GM06990 (cell line): ENCODE measurements around the gene RIC8B.

Experiments used
- DNase-seq: peaks from one replicate; pipeline ENCODE4 v3.0.0-alpha.2; 2011; ENCODE audit not compliant: insufficient read length; ENCODE audit errors: extremely low read depth
- H3K27me3 ChIP-seq: replicated peaks from 2 replicates; pipeline ENCODE4 v1.6.0; 2011; ENCODE audit warnings: low read length; ENCODE audit not compliant: control insufficient read depth, insufficient read depth
- H3K36me3 ChIP-seq: 2 replicates; pipeline ENCODE4 v1.5.1; 2011; ENCODE audit warnings: low read length; ENCODE audit not compliant: control insufficient read depth, insufficient read depth
- H3K4me3 ChIP-seq: replicated peaks from 2 replicates; pipeline ENCODE4 v1.5.1; 2011; ENCODE audit warnings: low read depth, mild to moderate bottlenecking, control low read depth, low read length
- TF ChIP-seq, protein P1 (sequence below): IDR thresholded peaks from 2 replicates; pipeline ENCODE4 v1.5.1; 2011; ENCODE audit warnings: low read length, control low read depth, mild to moderate bottlenecking, inconsistent platforms; ENCODE audit not compliant: insufficient read depth, poor library complexity, severe bottlenecking

Gene RIC8B

DNA sequence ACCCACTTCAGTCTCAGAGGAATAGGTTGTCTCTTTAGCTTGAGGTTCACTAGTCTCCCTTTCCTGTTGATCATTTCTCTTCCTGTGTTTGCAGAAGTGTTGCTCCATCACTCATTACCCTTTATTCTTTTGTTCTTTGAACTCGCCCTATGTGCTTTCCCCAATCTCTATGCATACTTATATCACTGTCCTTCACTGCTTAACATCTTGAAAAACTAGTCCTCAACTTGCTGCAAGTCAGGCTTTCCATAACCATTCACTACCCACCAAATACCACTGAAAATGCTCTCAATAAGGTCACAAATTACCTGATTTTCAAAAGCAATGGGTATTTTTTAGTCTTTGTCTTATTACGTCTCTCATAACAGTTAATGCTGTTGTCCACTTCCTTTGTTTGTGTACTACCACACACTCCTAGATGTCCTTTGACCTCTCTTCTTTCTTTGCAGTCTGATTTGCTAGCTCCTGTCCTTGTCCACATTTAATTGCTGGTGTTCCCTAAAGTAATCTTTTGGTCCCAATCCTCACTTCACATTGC is 80.8 kb downstream of the RIC8B start:
- TF ChIP-seq, protein P1, sequence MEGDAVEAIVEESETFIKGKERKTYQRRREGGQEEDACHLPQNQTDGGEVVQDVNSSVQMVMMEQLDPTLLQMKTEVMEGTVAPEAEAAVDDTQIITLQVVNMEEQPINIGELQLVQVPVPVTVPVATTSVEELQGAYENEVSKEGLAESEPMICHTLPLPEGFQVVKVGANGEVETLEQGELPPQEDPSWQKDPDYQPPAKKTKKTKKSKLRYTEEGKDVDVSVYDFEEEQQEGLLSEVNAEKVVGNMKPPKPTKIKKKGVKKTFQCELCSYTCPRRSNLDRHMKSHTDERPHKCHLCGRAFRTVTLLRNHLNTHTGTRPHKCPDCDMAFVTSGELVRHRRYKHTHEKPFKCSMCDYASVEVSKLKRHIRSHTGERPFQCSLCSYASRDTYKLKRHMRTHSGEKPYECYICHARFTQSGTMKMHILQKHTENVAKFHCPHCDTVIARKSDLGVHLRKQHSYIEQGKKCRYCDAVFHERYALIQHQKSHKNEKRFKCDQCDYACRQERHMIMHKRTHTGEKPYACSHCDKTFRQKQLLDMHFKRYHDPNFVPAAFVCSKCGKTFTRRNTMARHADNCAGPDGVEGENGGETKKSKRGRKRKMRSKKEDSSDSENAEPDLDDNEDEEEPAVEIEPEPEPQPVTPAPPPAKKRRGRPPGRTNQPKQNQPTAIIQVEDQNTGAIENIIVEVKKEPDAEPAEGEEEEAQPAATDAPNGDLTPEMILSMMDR: no peak

DNA sequence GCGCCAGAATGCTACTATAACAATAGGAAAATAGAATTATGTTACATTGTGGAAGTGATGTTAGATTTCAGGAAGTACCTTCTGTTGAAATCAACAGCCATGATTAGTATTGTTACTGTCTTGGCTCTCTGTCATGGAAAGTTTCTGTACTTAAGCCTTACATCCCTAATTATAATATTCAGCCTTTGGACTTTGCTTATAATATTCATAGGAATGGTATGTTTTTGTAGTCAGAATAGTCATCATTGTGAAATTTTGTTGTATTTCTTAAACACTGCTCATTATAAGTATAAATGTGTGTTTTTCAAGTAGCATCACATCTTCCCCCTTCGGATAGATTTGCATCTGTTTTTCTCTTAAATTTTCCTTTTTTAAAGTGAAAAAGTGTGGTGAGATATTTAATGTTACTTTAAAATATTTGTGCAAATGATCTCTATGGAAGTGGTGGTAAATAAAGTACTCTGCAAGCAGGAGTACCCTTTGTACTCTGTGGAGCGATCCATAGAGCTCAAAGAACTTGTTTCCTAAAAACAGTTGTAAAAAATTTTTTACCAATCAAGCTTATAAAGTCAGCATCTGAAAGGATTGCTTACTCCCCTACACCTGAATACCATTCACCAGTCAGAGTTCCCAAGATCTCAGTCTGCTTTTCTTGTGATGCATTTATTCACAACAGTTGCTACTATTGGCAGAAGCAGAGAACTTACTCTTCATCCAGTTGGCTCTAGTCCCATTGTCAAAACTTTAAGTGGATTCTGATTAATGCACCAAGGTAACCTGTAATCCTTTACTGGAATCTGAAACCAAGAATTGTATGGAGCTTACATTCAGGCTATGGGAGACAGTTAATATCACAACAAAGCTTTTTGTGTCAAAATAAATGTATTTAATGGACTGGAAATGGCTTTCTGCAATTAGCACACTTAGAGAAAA is 87.8 kb downstream of the RIC8B start:
- TF ChIP-seq, protein P1: no peak
- H3K4me3 ChIP-seq: no peak overlapping the region
- no peak for DNase-seq
- no peaks in the 10 kb centered on the region for H3K27me3 ChIP-seq
- no peaks in the 10 kb centered on the region; the same call in none of the 2 replicates for H3K36me3 ChIP-seq

More for the DNA sequence above, 80.8 kb downstream of the RIC8B start:
- Histone ChIP-seq H3K4me3 (no peak overlapping the region), H3K36me3 (no peaks in the 10 kb centered on the region; the same call in 1 of the 2 replicates), H3K27me3 (no peaks in the 10 kb centered on the region)
- DNase-seq: no peak

DNA sequence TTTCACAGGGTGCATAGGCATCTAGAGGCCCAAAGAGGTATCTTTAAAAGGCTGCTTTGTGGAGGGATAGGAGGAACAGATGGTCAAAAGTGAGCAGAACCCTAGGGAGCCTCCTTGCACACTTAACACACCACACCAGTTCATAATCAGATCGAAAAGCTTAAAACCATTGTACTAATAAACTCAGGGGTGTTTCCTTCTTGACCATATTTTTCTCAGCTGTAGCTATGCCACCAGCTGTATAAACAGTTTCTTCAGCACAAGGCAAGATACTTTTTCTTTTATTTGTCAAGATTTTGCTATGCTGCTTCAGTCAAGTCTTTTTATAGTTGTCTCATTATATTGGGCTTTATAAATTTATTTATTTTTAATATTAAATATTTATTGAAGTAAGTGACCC is 88.7 kb downstream of the RIC8B start:
- no peaks in the 10 kb centered on the region; the same call in none of the 2 replicates for H3K36me3 ChIP-seq

DNA sequence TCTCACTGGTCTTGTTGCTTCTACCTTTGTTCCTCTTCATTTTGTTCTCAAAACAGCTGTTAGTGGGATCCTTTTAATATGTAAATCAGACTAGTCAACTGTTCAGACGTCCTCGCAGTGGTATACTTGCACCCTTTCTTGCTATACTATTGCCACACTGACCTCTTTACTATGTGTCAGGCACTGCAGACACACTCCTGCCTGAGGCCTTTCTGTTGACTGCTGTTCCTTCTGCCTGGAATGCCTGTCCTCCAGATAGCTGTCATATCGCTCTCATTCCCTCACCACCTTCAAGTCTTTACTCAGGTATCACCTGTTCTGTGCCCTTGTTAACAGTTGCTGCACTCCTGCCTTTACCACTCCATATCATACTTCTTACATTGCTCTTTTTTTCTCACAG is 91.2 kb downstream of the RIC8B start:
- TF ChIP-seq, protein P1: no peak
- no peaks in the 10 kb centered on the region; the same call in 1 of the 2 replicates for H3K36me3 ChIP-seq
- no peaks in the 10 kb centered on the region for H3K27me3 ChIP-seq
- no peak for DNase-seq
- H3K4me3 ChIP-seq: no peak overlapping the region

More for the DNA sequence above, 88.7 kb downstream of the RIC8B start:
- Histone ChIP-seq H3K4me3 (no peak overlapping the region), H3K27me3 (no peaks in the 10 kb centered on the region)
- TF ChIP-seq, protein P1: no peak
- DNase-seq: no peak

DNA sequence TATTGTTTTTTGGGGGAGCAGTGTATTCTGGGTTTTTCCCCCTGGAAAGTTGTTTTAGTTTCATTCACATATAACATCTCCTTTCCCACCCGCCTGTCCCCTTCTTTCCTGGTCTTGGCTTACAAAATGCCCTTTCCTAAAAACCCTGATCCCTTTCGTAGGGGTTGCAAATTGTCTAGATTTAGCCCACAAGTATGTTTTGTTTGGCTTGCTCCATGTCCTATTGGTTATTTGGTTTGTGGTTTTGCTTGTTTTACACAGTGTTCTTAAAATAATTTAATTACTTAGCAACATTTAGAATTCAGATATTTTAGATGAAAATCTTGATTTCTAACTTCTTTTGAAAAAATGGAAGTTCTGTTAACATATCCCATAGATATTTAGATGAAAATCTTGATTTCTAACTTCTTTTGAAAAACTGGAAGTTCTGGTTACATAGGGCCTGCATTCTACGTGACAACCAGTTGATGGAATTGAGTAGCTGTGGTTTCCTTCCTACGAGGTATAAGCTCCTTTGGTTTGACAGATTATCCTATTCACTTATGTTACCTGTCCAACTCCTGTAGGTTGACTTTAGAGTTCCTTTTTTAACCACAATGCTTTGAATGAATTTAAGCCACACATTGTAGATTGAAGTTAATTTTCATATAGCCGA is 92.1 kb downstream of the RIC8B start:
- DNase-seq: no peak
- Histone ChIP-seq H3K36me3 (no peaks in the 10 kb centered on the region), H3K4me3 (no peak overlapping the region), H3K27me3 (no peaks in the 10 kb centered on the region)
- TF ChIP-seq, protein P1: no peak
